CD4-positive, alpha-beta T cell treated with Interleukin-15 for 1 hour (primary cell): ENCODE results near the gene FAM50A.

ENCODE experiments used
- DNase-seq: peaks from one replicate; pipeline ENCODE4 v3.0.0-alpha.2; 2020

The FAM50A gene

DNA sequence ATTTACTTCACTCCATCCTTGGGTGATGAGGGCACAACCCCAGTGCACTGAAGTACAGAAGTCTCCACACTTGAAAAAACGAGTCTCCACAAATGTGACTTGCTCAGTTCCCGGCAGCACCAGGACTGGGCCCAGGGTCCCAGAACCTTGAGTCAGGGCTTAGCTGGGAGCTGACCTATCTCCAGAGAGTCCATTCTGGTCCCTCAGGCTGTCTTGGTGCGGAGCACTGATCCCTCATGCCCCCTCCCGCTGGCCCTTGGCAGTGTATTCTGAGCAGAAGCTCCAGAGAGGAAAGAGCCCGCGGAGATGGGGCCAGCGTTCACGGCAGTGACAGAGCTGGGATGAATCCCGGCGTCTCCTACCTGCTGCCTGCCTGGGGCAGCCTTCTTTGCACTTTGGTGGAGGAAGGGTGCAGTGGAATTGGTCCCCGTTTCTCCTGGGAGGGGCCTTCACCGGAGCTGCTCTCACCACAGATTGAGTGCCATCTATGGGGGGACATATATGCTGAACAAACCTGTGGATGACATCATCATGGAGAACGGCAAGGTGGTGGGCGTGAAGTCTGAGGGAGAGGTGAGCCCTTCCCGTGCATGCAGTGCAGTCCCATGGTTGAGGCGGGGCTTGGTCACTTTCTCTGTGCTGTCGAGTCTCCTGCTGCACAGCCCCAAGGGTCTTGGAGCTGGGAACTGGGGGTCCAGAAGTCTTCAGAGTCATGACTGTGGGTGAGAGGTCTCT, 3.2 kb upstream of the FAM50A start:
- no peak for DNase-seq

GRCh38 chrX:154441564-154441963, 2.4 kb upstream of the FAM50A start:
- no peak for DNase-seq

DNA sequence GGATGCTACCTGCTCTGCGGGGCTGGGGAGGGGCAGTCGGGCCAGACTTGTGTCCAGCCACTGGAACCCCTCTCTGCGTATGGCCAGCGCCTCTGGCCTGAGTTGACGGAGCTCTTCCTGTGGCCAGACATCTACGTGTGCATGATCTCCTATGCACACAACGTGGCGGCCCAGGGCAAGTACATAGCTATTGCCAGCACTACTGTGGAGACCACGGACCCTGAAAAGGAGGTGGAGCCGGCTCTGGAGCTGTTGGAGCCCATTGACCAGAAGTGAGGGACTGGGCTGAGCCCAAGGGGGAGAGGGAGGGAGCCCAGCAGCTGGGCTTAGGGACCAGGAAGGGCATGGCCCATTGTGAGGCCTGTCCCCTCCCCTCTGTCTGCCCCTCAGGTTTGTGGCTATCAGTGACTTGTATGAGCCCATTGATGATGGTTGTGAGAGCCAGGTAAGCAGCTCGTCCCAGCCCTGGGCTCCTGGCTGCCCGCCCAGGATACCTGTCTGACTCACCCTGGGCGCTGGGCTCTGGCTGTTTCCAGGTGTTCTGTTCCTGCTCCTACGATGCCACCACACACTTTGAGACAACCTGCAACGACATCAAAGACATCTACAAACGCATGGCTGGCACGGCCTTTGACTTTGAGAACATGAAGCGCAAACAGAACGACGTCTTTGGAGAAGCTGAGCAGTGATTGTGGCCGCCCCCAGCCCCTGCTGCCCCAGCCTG, 1.8 kb upstream of the FAM50A start:
- DNase-seq = no peak

DNA sequence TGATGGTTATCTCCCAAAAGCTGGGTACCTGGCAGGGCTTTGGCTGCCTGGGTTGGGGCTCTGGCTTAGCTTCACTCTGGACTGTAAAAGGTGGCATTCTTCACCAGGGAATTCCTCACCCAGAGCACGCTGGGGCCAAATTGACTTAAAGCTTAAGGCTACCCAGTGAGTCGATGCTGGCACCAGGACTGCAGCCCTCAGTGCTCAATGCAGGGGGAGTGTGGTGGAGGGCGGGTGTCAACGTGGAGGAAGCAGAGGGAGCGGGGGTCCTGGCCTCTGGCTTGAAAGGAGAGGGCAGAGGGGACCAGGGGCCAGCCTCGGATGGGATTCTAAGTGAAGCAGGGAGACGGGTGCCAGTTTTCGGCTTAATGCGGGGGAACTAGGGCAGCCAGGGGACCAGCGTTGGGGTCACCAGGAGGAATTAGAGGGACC, 446 bp upstream of the FAM50A start:
- DNase-seq = no peak

GRCh38 chrX:154444755-154445246, 860 bp downstream of the FAM50A start:
- no peak for DNase-seq

DNA sequence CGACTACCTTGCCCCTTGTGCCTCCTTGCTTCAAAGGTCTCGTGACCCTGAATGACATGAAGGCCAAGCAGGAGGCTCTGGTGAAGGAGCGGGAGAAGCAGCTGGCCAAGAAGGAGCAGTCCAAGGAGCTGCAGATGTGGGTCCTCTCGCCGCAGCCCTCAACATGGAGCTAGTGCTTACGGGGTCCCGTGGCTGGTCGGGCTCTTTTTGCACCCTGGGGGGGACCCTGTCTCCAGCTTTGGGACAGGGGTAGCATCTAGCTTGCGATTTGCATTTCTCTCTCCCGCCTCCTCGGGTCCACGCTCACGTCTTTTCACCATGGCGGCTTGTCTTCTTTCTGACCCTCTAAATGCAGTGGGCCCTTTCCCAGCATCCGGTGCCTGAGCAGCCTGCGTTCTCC, 1.8 kb downstream of the FAM50A start:
- DNase-seq = no peak

DNA sequence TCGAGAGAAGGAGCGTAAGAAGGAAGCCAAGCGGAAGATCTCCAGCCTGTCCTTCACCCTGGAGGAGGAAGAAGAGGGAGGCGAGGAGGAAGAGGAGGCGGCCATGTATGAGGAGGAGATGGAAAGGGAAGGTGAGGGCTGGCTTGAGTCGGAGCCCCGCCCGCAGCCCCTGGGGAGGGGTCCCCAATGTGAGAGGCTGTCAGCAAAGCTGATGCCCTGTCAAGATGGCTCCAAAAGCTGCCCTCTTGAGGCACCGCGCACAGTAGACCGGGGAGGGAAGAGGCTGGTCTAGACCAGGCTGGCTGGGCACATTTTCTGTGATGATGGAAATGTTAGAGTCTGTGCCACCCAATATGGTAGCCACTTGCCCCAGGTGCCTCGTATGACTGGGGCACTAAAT, 2.5 kb downstream of the FAM50A start:
- DNase-seq = no peak

- DNase-seq = no peak
Observed at GRCh38 chrX:154448484-154448883, 4.5 kb downstream of the FAM50A start.

- no peak for DNase-seq
Observed at GRCh38 chrX:154449618-154450017, 5.7 kb downstream of the FAM50A start.

DNA sequence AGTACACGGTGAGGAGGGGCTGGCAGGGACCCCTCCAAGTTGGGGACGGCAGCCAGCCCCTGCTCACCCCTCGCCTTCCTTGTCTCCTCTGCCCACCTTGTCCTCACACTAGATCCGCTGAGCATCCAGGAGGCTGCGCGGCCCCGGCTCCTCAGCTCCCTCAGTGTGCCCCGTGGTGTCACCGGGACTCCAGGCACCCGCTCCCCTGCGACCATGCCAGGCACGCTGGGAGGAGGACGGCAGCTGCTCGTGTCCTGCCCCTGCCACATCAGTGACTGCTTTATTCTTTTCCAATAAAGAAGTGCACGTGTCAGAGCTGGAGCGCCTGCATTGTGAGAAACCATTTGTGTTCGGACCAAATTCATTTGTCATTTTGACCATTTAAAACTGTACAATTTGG, 6.4 kb downstream of the FAM50A start:
- no peak for DNase-seq

- DNase-seq = no peak
Observed at GRCh38 chrX:154452823-154453222, 8.9 kb downstream of the FAM50A start.

GRCh38 chrX:154457491-154458115, 13.7 kb downstream of the FAM50A start:
- DNase-seq = peak; percentile 73

DNA sequence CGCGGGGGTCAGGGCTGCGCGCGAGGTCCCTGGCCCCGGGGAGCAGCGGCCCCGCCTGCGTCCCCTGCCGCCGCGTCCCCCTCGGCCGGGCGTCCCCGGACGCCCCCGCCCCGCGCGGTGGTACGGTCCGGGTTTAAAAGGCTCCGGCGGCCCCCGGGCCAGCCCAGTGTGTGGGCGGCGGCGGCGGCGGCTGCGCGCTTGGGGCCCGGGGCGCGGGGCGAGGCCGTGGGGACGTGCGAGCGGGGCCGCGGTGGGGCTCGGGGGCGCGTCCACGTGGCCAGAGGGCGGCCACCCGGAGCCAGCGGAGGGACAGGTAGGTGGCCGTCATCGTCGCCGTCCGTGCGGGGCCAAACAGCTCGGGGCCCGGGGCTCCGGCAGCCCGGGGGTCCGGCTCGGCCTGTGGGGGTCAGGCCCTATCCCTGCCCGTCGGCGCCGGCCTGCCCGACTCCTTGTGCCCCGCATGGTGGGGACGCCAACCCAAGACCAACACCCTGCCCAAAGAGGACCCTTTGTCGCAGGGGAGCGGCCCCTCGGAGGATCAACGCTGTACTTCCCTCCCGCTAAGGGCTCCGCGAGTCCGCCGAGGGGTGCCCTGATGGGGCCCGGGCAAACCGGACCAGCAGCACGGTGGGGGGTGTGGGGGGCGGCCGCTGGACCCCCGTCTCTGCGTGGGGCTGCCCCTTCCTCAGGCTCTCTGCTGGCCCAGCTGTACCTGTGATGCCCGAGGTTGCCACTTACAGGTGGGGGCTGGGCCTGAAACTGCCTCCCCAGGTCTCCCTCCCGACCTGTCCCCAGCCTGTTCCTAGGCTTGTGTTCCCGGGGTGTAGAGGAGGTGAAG, 14.4 kb downstream of the FAM50A start, which contains the start of gene PLXNA3:
Gene PLXNA3 (plus strand): TSS at position 166 of the 838 bp plus-strand sequence. CDS start 1,903 bp downstream, outside the sequence.
- peak; percentile 48 for DNase-seq

- no peak for DNase-seq
Observed at GRCh38 chrX:154458954-154459778, 15.2 kb downstream of the FAM50A start.

GRCh38 chrX:154459832-154460231, 15.9 kb downstream of the FAM50A start:
- DNase-seq = no peak

- no peak for DNase-seq
Observed at GRCh38 chrX:154460326-154460725, 16.4 kb downstream of the FAM50A start.

DNA sequence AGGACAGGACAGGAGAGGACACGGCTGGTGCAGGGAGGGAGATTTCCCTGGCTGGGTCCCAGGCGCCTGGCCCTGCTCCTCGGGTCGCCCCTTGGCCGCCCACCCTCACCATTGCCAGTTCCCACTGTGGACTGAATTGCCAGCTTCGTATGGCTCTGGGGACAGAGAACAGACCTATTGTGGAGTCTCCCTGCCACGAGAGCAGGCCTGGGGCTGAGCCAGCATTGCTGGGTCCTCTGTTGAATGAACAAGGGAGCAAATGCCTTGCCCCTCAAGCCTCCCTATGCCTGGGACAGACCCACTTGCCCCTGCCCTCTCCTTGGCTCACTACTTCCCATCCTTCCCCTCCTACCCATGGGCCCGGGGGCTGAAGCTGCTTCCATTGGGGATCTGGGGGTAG, 18.5 kb downstream of the FAM50A start:
- DNase-seq = no peak

GRCh38 chrX:154463611-154464220, 19.8 kb downstream of the FAM50A start:
- DNase-seq = no peak

DNA sequence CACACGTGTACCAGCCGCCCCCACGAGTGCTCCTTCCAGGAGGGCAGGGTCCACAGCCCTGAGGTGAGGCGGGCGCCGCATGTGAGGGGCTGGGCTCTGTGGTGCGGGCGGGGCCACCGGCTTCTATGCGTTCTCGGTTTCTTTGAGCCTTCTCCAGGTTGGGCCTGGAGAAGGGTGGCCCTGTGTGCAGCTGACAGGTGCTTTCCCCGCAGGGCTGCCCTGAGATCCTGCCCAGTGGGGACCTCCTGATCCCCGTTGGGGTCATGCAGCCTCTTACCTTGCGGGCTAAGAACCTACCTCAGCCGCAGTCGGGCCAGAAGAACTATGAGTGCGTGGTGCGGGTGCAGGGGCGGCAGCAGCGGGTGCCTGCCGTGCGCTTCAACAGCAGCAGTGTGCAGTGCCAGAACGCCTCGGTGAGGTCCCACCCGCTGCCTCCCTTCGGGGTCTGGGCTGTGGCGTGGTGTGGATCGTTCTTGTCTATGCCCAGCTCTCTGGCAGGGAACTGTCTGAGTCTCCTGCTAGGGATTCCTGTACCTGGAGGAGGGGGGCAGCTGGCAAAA, 20.9 kb downstream of the FAM50A start:
- no peak for DNase-seq

GRCh38 chrX:154465601-154466000, 21.7 kb downstream of the FAM50A start:
- no peak for DNase-seq

- DNase-seq = no peak
Observed at GRCh38 chrX:154466036-154466435, 22.1 kb downstream of the FAM50A start.
